ENCODE results near the gene MED27.

MED27 gene

GRCh38 chr9:131886826-131887225 lies 192.8 kb downstream of the MED27 start:
- no peak overlapping the region for H3K4me3 ChIP-seq (ENCODE audit: low read length)
- TF ChIP-seq ZNF274 (IDR thresholded peaks at IDR 0.05; ENCODE audit: low read depth, low read length), result no peak

GRCh38 chr9:131885144-131885609 lies 194.5 kb downstream of the MED27 start:
- no peak overlapping the region for H3K4me3 ChIP-seq (ENCODE audit: low read length)
- no peak for TF ChIP-seq ZNF274 (IDR thresholded peaks at IDR 0.05; ENCODE audit: low read depth, low read length)

GRCh38 chr9:131884222-131884621 lies 195.4 kb downstream of the MED27 start:
- no peak for TF ChIP-seq ZNF274 (IDR thresholded peaks at IDR 0.05; ENCODE audit: low read depth, low read length)

GRCh38 chr9:131880833-131881583 lies 198.7 kb downstream of the MED27 start:
- no peak for TF ChIP-seq ZNF274 (IDR thresholded peaks at IDR 0.05; ENCODE audit: low read depth, low read length)
- no peak overlapping the region for H3K4me3 ChIP-seq (ENCODE audit: low read length)

More at GRCh38 chr9:131884222-131884621, 195.4 kb downstream of the MED27 start:
- H3K4me3 ChIP-seq (ENCODE audit: low read length), result no peak overlapping the region

GRCh38 chr9:131879911-131880290 lies 199.8 kb downstream of the MED27 start:
- H3K4me3 ChIP-seq (ENCODE audit: low read length), result no peak overlapping the region
- TF ChIP-seq ZNF274 (IDR thresholded peaks at IDR 0.05; ENCODE audit: low read depth, low read length), result no peak

GRCh38 chr9:131879181-131879910 lies 200.3 kb downstream of the MED27 start:
- no peak overlapping the region for H3K4me3 ChIP-seq (ENCODE audit: low read length)
- TF ChIP-seq ZNF274 (IDR thresholded peaks at IDR 0.05; ENCODE audit: low read depth, low read length), result no peak

GRCh38 chr9:131876486-131876885 lies 203.2 kb downstream of the MED27 start:
- no peak overlapping the region for H3K4me3 ChIP-seq (ENCODE audit: low read length)
- TF ChIP-seq ZNF274 (IDR thresholded peaks at IDR 0.05; ENCODE audit: low read depth, low read length), result no peak

- H3K4me3 ChIP-seq (ENCODE audit: low read length), result no peak overlapping the region
- TF ChIP-seq ZNF274 (IDR thresholded peaks at IDR 0.05; ENCODE audit: low read depth, low read length), result no peak
Observed at GRCh38 chr9:131875828-131876485, 203.7 kb downstream of the MED27 start.

- no peak for TF ChIP-seq ZNF274 (IDR thresholded peaks at IDR 0.05; ENCODE audit: low read depth, low read length)
- no peak overlapping the region for H3K4me3 ChIP-seq (ENCODE audit: low read length)
Observed at GRCh38 chr9:131874916-131875670, 204.6 kb downstream of the MED27 start.

GRCh38 chr9:131874447-131874846 lies 205.2 kb downstream of the MED27 start:
- no peak overlapping the region for H3K4me3 ChIP-seq (ENCODE audit: low read length)
- no peak for TF ChIP-seq ZNF274 (IDR thresholded peaks at IDR 0.05; ENCODE audit: low read depth, low read length)

GRCh38 chr9:131873891-131874440 lies 205.7 kb downstream of the MED27 start:
- no peak overlapping the region for H3K4me3 ChIP-seq (ENCODE audit: low read length)
- no peak for TF ChIP-seq ZNF274 (IDR thresholded peaks at IDR 0.05; ENCODE audit: low read depth, low read length)

GRCh38 chr9:131873335-131873734 lies 206.3 kb downstream of the MED27 start:
- TF ChIP-seq ZNF274 (IDR thresholded peaks at IDR 0.05; ENCODE audit: low read depth, low read length), result no peak

GRCh38 chr9:131872702-131873101 lies 207.0 kb downstream of the MED27 start:
- H3K4me3 ChIP-seq (ENCODE audit: low read length), result no peak overlapping the region
- TF ChIP-seq ZNF274 (IDR thresholded peaks at IDR 0.05; ENCODE audit: low read depth, low read length), result no peak

More at GRCh38 chr9:131873335-131873734, 206.3 kb downstream of the MED27 start:
- no peak overlapping the region for H3K4me3 ChIP-seq (ENCODE audit: low read length)

- TF ChIP-seq ZNF274 (IDR thresholded peaks at IDR 0.05; ENCODE audit: low read depth, low read length), result no peak
Observed at GRCh38 chr9:131872006-131872405, 207.7 kb downstream of the MED27 start.

More at GRCh38 chr9:131872006-131872405, 207.7 kb downstream of the MED27 start:
- H3K4me3 ChIP-seq (ENCODE audit: low read length), result no peak overlapping the region

All from GM08714 (cell line).